ENCODE measurements around the gene VARS2. TPM values are rescaled to one million over a fixed set of nuclear protein-coding genes. Genes with fewer than 3 reads are reported as not detected.
"Not testable (repeated sequence)": the region's sequence is repeated elsewhere in the genome, so short reads cannot be mapped to it uniquely, and the experiment has no call there.

VARS2 gene
- total and polyA plus RNA-seq, 10 donors: 15.5 to 38.2 (median 28.2) TPM

- TF ChIP-seq POLR2A (IDR thresholded peaks at IDR 0.05) (no peak), CTCF (IDR thresholded peaks at IDR 0.05 in 8 of 11, conservative IDR thresholded peaks at IDR 0.05 in 3 of 11) (no peak), POLR2AphosphoS5 (IDR thresholded peaks at IDR 0.05) (no peak)
- no peak overlapping the region for H3K4me3 ChIP-seq
- intact Hi-C loops (cut with DNase I; ENCODE audit: low total_unique reads): loop anchor here (5.0 kb wide), 1 partner anchor 34 kb away; no protein-coding TSS in a partner anchor
- H3K36me3 ChIP-seq: no peaks in the 10 kb centered on the region
- H3K4me1 ChIP-seq: peaks cover 0 to 11% (median 0%) of the 10 kb centered on the region in 6 donors
- DNase-seq: no peak
- no peaks in the 10 kb centered on the region for H3K27me3 ChIP-seq (replicated peaks in 1 of 7)
- no peak overlapping the region for H3K27ac ChIP-seq
- H3K9me3 ChIP-seq: peaks cover 0 to 47% (median 40%) of the 10 kb centered on the region in 8 donors
- 75 to 87% (median 80%) methylated on average over 4 of the region's 4 CpGs for WGBS, 5 donors
Observed at GRCh38 chr6:30871592-30872183, 42.4 kb upstream of the VARS2 start.

GRCh38 chr6:30873137-30873640, 40.8 kb upstream of the VARS2 start:
- Histone ChIP-seq H3K9me3 (peaks cover 0 to 42% (median 39%) of the 10 kb centered on the region in 8 donors), H3K27ac (no peak overlapping the region), H3K27me3 (replicated peaks in 1 of 7) (no peaks in the 10 kb centered on the region), H3K36me3 (no peaks in the 10 kb centered on the region), H3K4me3 (no peak overlapping the region), H3K4me1 (peaks cover 5 to 26% (median 13%) of the 10 kb centered on the region in 6 donors)
- no peak for DNase-seq
- intact Hi-C loops (cut with DNase I; ENCODE audit: low total_unique reads): loop anchor here (5.0 kb wide), 1 partner anchor 36 kb away; no protein-coding TSS in a partner anchor
- WGBS, 5 donors: 93 to 98% (median 95%) methylated on average over 2 of the region's 2 CpGs
- no peak for TF ChIP-seq POLR2A (IDR thresholded peaks at IDR 0.05)
- no peak for TF ChIP-seq POLR2AphosphoS5 (IDR thresholded peaks at IDR 0.05)
- no peak for TF ChIP-seq CTCF (IDR thresholded peaks at IDR 0.05 in 8 of 11, conservative IDR thresholded peaks at IDR 0.05 in 3 of 11)

- H3K4me1 ChIP-seq: peaks cover 5 to 30% (median 15%) of the 10 kb centered on the region in 6 donors
- peaks cover 0 to 36% (median 33%) of the 10 kb centered on the region in 8 donors for H3K9me3 ChIP-seq
- not testable (repeated sequence) for H3K36me3 ChIP-seq; H3K4me3 ChIP-seq; DNase-seq; H3K27ac ChIP-seq; H3K27me3 ChIP-seq (replicated peaks in 1 of 7)
- intact Hi-C loops (cut with DNase I; ENCODE audit: low total_unique reads): loop anchor here (5.0 kb wide), 1 partner anchor 36 kb away; no protein-coding TSS in a partner anchor
- 91 to 98% (median 94%) methylated on average over 3 of the region's 3 CpGs for WGBS, 5 donors
Observed at GRCh38 chr6:30873795-30874194, 40.2 kb upstream of the VARS2 start.

GRCh38 chr6:30875244-30876038, 38.6 kb upstream of the VARS2 start:
- H3K4me1 ChIP-seq: peaks cover 5 to 36% (median 18%) of the 10 kb centered on the region in 6 donors
- no peak for DNase-seq
- TF ChIP-seq CTCF (IDR thresholded peaks at IDR 0.05 in 8 of 11, conservative IDR thresholded peaks at IDR 0.05 in 3 of 11) (no peak), POLR2AphosphoS5 (IDR thresholded peaks at IDR 0.05) (no peak), POLR2A (IDR thresholded peaks at IDR 0.05) (no peak)
- 85 to 92% (median 90%) methylated on average over 18 of the region's 18 CpGs for WGBS, 5 donors
- H3K36me3 ChIP-seq: no peaks in the 10 kb centered on the region
- no peaks in the 10 kb centered on the region for H3K27me3 ChIP-seq (replicated peaks in 1 of 7)
- no peak overlapping the region for H3K4me3 ChIP-seq
- H3K27ac ChIP-seq: peak overlapping the region in 3 of 8 donors; percentile 34 to 85 (median 81)
- intact Hi-C loops (cut with DNase I; ENCODE audit: low total_unique reads): loop anchor here (5.0 kb wide), 2 partner anchors 48 to 128 kb away; no protein-coding TSS in a partner anchor
- H3K9me3 ChIP-seq: peaks cover 0 to 20% (median 17%) of the 10 kb centered on the region in 8 donors
